K562 (cell line): ENCODE measurements around the gene S100A6. TPM values are rescaled to one million over a fixed set of nuclear protein-coding genes. Genes with fewer than 3 reads are reported as not detected.

Source experiments
- MXI1 ChIP-seq: IDR thresholded peaks from 2 replicates; pipeline ENCODE4 v1.6.1; 2011; ENCODE audit warnings: low read depth, mild to moderate bottlenecking, improper control_type of control experiment, low read length
- REST ChIP-seq, 2 experiments: fragments of 450-650 bp; formaldehyde crosslinking in 1 of 2; IDR thresholded peaks; 2 replicates each; pipeline versions ENCODE4 v1.4.0 to v1.6.1; 2014 to 2020; ENCODE audit warnings: mild to moderate bottlenecking in 2 of 2, borderline replicate concordance in 1 of 2, low read depth in 1 of 2
- TFE3 ChIP-seq: fragments of 450-650 bp; formaldehyde crosslinking; IDR thresholded peaks from 2 replicates; pipeline ENCODE4 v1.4.0; 2020; ENCODE audit warnings: mild to moderate bottlenecking, mixed read lengths
- ZNF76 ChIP-seq: fragments of 250-450 bp; sonication (Bioruptor Pico); IDR thresholded peaks from 2 replicates; pipeline ENCODE4 v1.4.0; 2020; ENCODE audit warnings: mild to moderate bottlenecking, moderate library complexity, borderline replicate concordance
- polyA plus RNA-seq, 8 experiments: library from polyadenylated mRNA; depleted of rRNA in 4 of 8; stranded (reverse) in 5 of 8; unstranded in 3 of 8; fragments of >200 nt; fragmentation: Nextera tagmentation in 2 of 8; fragmentation: Illumina TruSeq in 1 of 8; extraction: Ambion mirVana in 2 of 8; extraction: Trizol in 1 of 8; gene quantifications; 2 replicates each; pipeline versions ENCODE4 v1.2.1 to v1.2.3, GENCODE V29; 2011 to 2014; ENCODE audit warnings: inconsistent platforms in 1 of 8, missing spikeins in 1 of 8
- total RNA-seq, 7 experiments: library from RNA; depleted of rRNA in 6 of 7; stranded (reverse); fragments of >200 nt in 6 of 7; fragmentation: Illumina TruSeq in 2 of 7; extraction: Trizol in 2 of 7; gene quantifications; 2 replicates each; pipeline versions ENCODE4 v1.2.1 to v1.2.3, GENCODE V29; 2011 to 2021; ENCODE audit warnings: low replicate concordance in 1 of 7

S100A6 gene
- total and polyA plus RNA-seq, 9 of the 15 experiments (the other 6 are each of a cell fraction or from before 2014, with no cell fraction given), result 9.8 to 66.5 (median 23.2) TPM

DNA sequence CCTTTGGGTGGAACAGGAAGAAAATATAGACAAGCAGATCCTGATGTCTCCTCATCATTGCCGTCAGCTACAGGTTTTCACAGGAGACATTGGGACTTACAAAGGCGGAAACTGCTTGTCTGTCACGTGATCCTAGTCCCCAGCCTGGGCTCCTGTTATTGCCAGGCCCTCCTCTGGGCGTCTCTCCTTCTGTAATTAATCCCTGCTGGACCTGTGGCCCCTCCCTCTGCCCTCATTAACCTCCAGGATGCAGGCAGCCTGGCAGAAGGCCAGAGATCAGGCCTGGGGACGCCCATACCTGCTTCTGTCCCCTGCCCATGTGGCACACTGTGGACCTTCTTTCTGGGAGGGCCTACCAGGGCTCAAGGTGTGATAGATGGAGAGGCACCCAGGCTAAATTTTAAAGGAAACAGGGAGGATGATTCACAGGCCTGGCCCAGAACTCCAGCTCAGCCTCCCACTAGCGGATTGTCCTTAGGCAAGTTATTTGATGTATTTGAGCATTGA lies 2.6 kb upstream of the S100A6 start (continued):
- TF ChIP-seq REST (IDR thresholded peaks at IDR 0.05; ENCODE audit: borderline replicate concordance) (peak; percentile 58), REST (CRISPR knock-in tag; IDR thresholded peaks at IDR 0.05; ENCODE audit: low read depth) (no peak), TFE3 (CRISPR knock-in tag) (peak; percentile 98), MXI1 (no peak), ZNF76 (no peak)
